Measurements from ENCODE around the gene TUBA4A.
A peak's percentile ranks its signal among the peaks of the same experiment; 100 is the strongest.

Gene TUBA4A

DNA sequence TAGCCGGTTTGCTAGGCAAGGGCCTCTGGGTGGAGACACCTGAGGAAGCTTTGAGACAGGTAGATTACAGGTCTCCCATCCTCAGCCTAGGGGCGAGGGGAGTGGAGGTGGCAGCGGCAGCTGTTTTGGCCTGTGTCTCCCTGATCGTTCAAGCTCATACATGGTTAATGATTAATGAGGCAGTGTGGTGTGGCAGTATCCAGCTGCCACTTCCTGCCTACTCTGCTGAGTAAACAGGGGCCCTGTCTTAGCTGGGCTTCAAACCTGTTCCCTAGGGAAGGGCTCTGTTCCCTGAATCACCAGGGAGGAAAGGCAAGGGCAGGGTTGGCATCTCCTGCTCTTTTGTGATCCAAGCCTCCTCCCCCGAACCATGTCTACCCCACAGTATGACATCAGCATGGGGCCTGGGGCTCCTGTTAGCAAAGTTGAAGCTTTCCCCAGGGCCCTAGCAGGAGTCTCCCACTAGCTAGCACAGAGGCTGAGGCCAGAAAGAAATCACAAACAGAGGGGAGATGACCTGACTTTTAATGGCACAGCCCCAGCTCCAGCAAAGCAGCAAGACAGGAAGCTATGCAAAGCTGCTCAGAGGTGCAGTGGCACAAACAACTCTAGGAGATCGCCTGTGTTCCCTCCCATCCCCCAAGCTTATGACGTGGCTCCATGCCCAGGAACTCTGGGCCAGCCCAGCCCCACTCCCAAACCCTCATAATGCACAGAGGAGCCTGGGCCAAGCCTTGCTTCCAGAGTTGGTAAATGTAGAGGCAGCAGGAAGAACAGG, 4.3 kb downstream of the TUBA4A start:
- CTCF ChIA-PET, result interaction anchor here (0.8 to 10.2 kb wide), 11 partner anchors 10 to 95 kb away, joined by 3 to 116 read pairs (median 3); partner anchors contain the start of gene DNAJB2
- TF ChIP-seq, protein P1, sequence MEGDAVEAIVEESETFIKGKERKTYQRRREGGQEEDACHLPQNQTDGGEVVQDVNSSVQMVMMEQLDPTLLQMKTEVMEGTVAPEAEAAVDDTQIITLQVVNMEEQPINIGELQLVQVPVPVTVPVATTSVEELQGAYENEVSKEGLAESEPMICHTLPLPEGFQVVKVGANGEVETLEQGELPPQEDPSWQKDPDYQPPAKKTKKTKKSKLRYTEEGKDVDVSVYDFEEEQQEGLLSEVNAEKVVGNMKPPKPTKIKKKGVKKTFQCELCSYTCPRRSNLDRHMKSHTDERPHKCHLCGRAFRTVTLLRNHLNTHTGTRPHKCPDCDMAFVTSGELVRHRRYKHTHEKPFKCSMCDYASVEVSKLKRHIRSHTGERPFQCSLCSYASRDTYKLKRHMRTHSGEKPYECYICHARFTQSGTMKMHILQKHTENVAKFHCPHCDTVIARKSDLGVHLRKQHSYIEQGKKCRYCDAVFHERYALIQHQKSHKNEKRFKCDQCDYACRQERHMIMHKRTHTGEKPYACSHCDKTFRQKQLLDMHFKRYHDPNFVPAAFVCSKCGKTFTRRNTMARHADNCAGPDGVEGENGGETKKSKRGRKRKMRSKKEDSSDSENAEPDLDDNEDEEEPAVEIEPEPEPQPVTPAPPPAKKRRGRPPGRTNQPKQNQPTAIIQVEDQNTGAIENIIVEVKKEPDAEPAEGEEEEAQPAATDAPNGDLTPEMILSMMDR (IDR thresholded peaks at IDR 0.05; ENCODE audit: control extremely low read depth, extremely low read depth, low read depth, missing control alignments), result no peak
- peak; percentile 70 for DNase-seq (ENCODE audit: extremely low spot score)
- POLR2A ChIA-PET, result interaction anchor here (0.8 to 1.9 kb wide), 5 partner anchors 9 to 73 kb away, joined by 4 to 11 read pairs (median 5); partner anchors contain the start of genes ANKZF1, ATG9A, CNPPD1 and DNAJB2

DNA sequence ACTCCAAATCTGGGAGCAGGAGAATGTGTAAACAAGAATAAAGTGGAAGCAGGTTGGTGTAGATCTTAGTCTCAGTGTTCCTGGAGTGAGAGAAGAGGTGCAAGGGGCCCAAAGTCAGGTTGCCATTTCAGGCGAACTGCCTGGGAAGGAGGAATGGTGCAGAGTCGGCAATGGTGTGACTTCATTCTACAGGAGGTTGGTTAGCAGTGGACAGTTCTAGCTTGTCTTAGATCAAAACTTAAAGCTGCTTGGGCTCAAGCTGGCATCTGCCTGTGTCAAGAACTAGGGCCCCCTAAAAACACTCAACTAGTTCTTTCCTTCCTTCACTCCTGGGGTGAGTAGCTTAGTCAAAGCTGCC, 4.9 kb downstream of the TUBA4A start:
- TF ChIP-seq, protein P1 (IDR thresholded peaks at IDR 0.05; ENCODE audit: control extremely low read depth, extremely low read depth, low read depth, missing control alignments), result no peak
- CTCF ChIA-PET, result interaction anchor here (1.1 to 10.2 kb wide), 10 partner anchors 11 to 78 kb away, joined by 3 to 116 read pairs (median 5); partner anchors contain the start of genes DNAJB2 and SLC23A3
- DNase-seq (ENCODE audit: extremely low spot score), result no peak
- POLR2A ChIA-PET, result interaction anchor here (0.8 to 1.9 kb wide), 6 partner anchors 9 to 72 kb away, joined by 4 to 11 read pairs (median 6); partner anchors contain the start of genes ANKZF1, ATG9A, CNPPD1 and DNAJB2

DNA sequence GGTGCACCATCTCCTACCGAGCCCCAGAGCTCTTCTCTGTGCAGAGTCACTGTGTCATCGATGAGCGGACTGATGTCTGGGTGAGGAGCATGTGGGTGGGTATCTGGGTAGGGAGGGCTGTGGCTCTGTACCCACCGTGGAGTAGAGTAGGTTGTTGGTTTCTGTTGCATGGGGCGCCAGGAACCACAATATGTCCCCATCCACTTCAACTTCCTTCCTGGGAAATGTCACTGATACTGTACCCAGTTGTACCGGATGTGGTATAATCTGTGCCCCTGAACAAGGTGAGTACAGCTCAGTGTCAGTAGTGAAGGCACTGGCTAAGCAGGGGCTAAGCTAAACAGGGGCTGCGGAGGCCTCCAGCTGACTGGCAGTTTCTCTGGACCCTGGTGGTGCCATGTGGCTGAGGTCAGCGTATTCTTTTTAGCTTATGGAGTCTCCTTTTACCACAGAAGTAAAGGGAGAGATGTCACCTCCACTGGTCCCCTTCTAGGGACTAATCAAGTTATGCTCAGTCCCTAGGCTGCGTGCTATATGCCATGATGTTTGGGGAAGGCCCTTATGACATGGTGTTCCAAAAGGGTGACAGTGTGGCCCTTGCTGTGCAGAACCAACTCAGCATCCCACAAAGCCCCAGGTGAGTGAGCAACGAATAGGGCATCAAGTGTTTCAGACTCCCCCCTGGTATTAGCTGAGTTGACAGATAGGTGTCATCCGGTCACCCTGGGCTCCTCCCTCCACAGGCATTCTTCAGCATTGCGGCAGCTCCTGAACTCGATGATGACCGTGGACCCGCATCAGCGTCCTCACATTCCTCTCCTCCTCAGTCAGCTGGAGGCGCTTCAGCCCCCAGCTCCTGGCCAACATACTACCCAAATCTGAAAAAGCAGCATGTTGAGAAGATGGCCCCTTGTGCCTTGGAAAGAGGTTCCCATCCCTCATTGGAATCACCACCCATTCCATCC, 5.8 kb downstream of the TUBA4A start:
- DNase-seq (ENCODE audit: extremely low spot score), result no peak
- ChIA-PET POLR2A (interaction anchor here (1.1 to 1.4 kb wide), 2 partner anchors 19 to 31 kb away, joined by 5 to 6 read pairs; partner anchors contain the start of genes ANKZF1, ATG9A and DNAJB2), CTCF (interaction anchor here (1.3 to 10.2 kb wide), 6 partner anchors 13 to 77 kb away, joined by 5 to 116 read pairs (median 9); partner anchors contain the start of genes DNAJB2 and SLC23A3)
- TF ChIP-seq, protein P1 (IDR thresholded peaks at IDR 0.05; ENCODE audit: control extremely low read depth, extremely low read depth, low read depth, missing control alignments), result no peak

DNA sequence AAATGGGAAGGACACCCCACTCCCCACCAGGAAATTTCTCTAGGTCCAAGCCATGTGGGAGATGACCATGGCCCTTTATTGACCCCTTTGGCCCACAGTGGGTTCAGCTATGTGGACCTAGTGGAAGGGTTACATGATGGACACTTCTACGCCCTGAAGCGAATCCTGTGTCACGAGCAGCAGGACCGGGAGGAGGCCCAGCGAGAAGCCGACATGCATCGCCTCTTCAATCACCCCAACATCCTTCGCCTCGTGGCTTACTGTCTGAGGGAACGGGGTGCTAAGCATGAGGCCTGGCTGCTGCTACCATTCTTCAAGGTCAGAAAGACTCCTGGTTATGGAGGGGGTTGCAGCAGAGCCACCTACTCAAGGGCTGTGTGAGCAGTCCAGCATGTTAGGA, 7.2 kb downstream of the TUBA4A start:
- TF ChIP-seq, protein P1 (IDR thresholded peaks at IDR 0.05; ENCODE audit: control extremely low read depth, extremely low read depth, low read depth, missing control alignments), result no peak
- ChIA-PET CTCF (interaction anchor here (1.1 to 2.7 kb wide), 4 partner anchors 8 to 67 kb away, joined by 3 to 16 read pairs (median 9); partner anchors contain the start of gene TUBA4A), POLR2A (no interaction called here)
- DNase-seq (ENCODE audit: extremely low spot score), result no peak

DNA sequence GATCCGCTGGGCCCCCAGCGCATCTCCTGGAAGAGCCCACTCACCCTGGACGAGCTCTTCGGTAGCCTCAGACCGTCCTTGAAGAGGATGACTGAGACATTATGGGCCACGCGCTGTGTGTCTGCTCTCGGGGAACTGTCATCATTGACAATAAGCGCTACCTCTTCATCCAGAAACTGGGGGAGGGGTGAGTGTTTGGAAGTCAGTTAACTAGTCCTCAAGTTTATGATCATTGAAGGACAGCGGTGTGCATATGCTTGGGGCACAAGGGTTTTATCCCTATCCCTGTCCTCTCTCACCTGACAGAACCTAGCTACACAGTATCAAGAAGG, 7.9 kb downstream of the TUBA4A start:
- POLR2A ChIA-PET, result interaction anchor here (1.8 kb wide), 1 partner anchor 9 kb away, joined by 13 read pairs; the partner anchor contains the start of gene TUBA4A
- TF ChIP-seq, protein P1 (IDR thresholded peaks at IDR 0.05; ENCODE audit: control extremely low read depth, extremely low read depth, low read depth, missing control alignments), result no peak
- CTCF ChIA-PET, result interaction anchor here (0.8 to 2.7 kb wide), 9 partner anchors 9 to 67 kb away, joined by 3 to 16 read pairs (median 4); partner anchors contain the start of genes ANKZF1, ATG9A and TUBA4A
- DNase-seq (ENCODE audit: extremely low spot score), result no peak
